Keratinocyte (primary cell): ENCODE results near the gene FAM43B. TPM values are rescaled to one million over a fixed set of nuclear protein-coding genes. Genes with fewer than 3 reads are reported as not detected.

Experiments
- DNase-seq: peaks from one replicate; pipeline ENCODE4 v3.0.0-alpha.2; 2011; ENCODE audit warnings: low read depth, missing footprints, low spot score
- FAIRE-seq: peaks from 2 replicates; lab custom pipeline; 2011; peaks lifted over from hg19 to GRCh38; lab: Jason Lieb, UNC
- H2AFZ ChIP-seq: 2 replicates; pipeline ENCODE4 v1.6.0; 2012; ENCODE audit warnings: low read length, control low read depth, inconsistent platforms; ENCODE audit not compliant: control insufficient read depth
- H3K27ac ChIP-seq: 2 replicates; pipeline ENCODE4 v1.5.1; 2011; ENCODE audit warnings: low read length; ENCODE audit not compliant: control insufficient read depth, insufficient read depth
- H3K27me3 ChIP-seq: 3 replicates; pipeline ENCODE4 v1.6.0; 2011; ENCODE audit warnings: low read length; ENCODE audit not compliant: control insufficient read depth, insufficient read depth; ENCODE audit errors: extremely low read depth
- H3K36me3 ChIP-seq, 2 experiments: 2 replicates in 1 of 2; 3 replicates in 1 of 2; pipeline ENCODE4 v1.5.1; 2011; ENCODE audit warnings: low read length in 2 of 2, mild to moderate bottlenecking in 1 of 2; ENCODE audit not compliant: control insufficient read depth in 2 of 2, insufficient read depth in 2 of 2; ENCODE audit errors: extremely low read depth in 1 of 2
- H3K4me1 ChIP-seq: 3 replicates; pipeline ENCODE4 v1.5.1; 2011; ENCODE audit warnings: low read length; ENCODE audit not compliant: control insufficient read depth, insufficient read depth; ENCODE audit errors: extremely low read depth
- H3K4me2 ChIP-seq: 3 replicates; pipeline ENCODE4 v1.6.0; 2011; ENCODE audit warnings: low read depth, low read length; ENCODE audit not compliant: control insufficient read depth, insufficient read depth; ENCODE audit errors: extremely low read depth
- H3K4me3 ChIP-seq, 3 experiments: fragments of 200-600 bp in 1 of 3; sonication (generic) in 1 of 3; 2 replicates in 2 of 3; 3 replicates in 1 of 3; pipeline ENCODE4 v1.5.1; 2011 to 2016; ENCODE audit warnings: low read length in 3 of 3, mild to moderate bottlenecking in 3 of 3, control low read depth in 2 of 3, inconsistent platforms in 1 of 3, low read depth in 1 of 3, mixed read lengths in 1 of 3, mixed run types in 1 of 3, moderate library complexity in 1 of 3; ENCODE audit not compliant: control insufficient read depth in 2 of 3, insufficient read depth in 2 of 3; ENCODE audit errors: extremely low read depth in 1 of 3
- H3K79me2 ChIP-seq: 2 replicates; pipeline ENCODE4 v1.6.0; 2012; ENCODE audit warnings: low read length; ENCODE audit not compliant: control insufficient read depth, insufficient read depth
- H3K9ac ChIP-seq: 3 replicates; pipeline ENCODE4 v1.6.0; 2011; ENCODE audit warnings: low read length; ENCODE audit not compliant: control insufficient read depth, insufficient read depth; ENCODE audit errors: extremely low read depth
- H3K9me1 ChIP-seq: 3 replicates; pipeline ENCODE4 v1.6.0; 2011; ENCODE audit warnings: low read length; ENCODE audit not compliant: control insufficient read depth, insufficient read depth; ENCODE audit errors: extremely low read depth
- H3K9me3 ChIP-seq: 2 replicates; pipeline ENCODE4 v1.5.1; 2012; ENCODE audit warnings: low read depth, low read length; ENCODE audit not compliant: control insufficient read depth
- H4K20me1 ChIP-seq: 3 replicates; pipeline ENCODE4 v1.6.0; 2011; ENCODE audit warnings: low read length; ENCODE audit not compliant: control insufficient read depth, insufficient read depth; ENCODE audit errors: extremely low read depth
- EZH2 ChIP-seq: IDR thresholded peaks from one replicate; pipeline ENCODE4 v1.6.1; 2012; ENCODE audit warnings: inconsistent platforms, mild to moderate bottlenecking, low read length, moderate library complexity
- dilution Hi-C: fragments of 300-500 bp; cut with MboI; formaldehyde crosslinking; loops from one replicate; pipeline ENCODE4 v1.7.0; 2020; ENCODE audit warnings: low sequenced_read_pairs; ENCODE audit not compliant: extremely low pct_ligation_motif_present
- polyA plus RNA-seq, 5 experiments: library from polyadenylated mRNA; depleted of rRNA in 3 of 5; stranded (reverse) in 3 of 5; stranded (forward) in 1 of 5; unstranded in 1 of 5; fragments of >200 nt; gene quantifications; 1 replicate in 1 of 5; 2 replicates in 3 of 5; 3 replicates in 1 of 5; pipeline versions ENCODE4 v1.2.1 to v1.2.3, GENCODE V29; 2011 to 2012; ENCODE audit warnings: missing spikeins in 2 of 5, low read depth in 1 of 5, low replicate concordance in 1 of 5
- TF ChIP-seq, protein P1 (sequence below), 3 experiments: IDR thresholded peaks in 1 of 3; conservative IDR thresholded peaks in 1 of 3; optimal IDR thresholded peaks in 1 of 3; 2 replicates in 2 of 3; 3 replicates in 1 of 3; pipeline versions ENCODE3 to v1.5.1; 2011; ENCODE audit warnings: low read length in 3 of 3, mild to moderate bottlenecking in 3 of 3, moderate library complexity in 2 of 3, control low read depth in 1 of 3, inconsistent platforms in 1 of 3; ENCODE audit not compliant: insufficient read depth in 2 of 3; ENCODE audit errors: extremely low read depth in 1 of 3

The FAM43B gene
- polyA plus RNA-seq, 1 donor (not counting 4 experiments of a cell fraction or from before 2014, with no cell fraction given), result not detected

DNA sequence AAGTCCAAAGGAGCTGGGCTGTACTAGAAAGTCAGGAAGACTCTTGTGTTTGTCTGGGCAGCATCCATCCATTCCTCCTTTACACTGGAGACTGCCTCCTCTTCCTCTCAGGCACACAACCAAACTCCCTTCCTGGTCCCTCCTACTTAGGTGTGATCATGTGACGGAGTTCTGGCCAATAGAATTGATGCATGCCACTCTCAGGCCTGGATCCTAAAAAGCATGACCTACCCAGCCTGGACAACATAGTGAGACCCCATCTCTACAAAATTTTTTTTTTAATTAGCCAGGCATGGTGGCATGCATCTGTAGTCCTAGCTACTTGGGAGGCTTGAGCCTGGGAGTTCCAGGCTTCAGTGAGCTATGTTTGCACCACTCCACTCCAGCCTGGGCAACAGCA, 8.6 kb downstream of the FAM43B start:
- Histone ChIP-seq H3K79me2 (no peaks in the 10 kb centered on the region), H2AFZ (no peak overlapping the region), H3K27me3 (peaks cover 3% of the 10 kb centered on the region), H3K4me3 (no peak overlapping the region), H3K9ac (no peak overlapping the region), H3K9me3 (no peaks in the 10 kb centered on the region), H3K9me1 (no peaks in the 10 kb centered on the region), H4K20me1 (no peaks in the 10 kb centered on the region), H3K4me2 (no peak overlapping the region), H3K27ac (no peak overlapping the region), H3K4me1 (no peaks in the 10 kb centered on the region), H3K36me3 (no peaks in the 10 kb centered on the region)
- dilution Hi-C loops, result no loop called here
- no peak for DNase-seq
- TF ChIP-seq, protein P1, sequence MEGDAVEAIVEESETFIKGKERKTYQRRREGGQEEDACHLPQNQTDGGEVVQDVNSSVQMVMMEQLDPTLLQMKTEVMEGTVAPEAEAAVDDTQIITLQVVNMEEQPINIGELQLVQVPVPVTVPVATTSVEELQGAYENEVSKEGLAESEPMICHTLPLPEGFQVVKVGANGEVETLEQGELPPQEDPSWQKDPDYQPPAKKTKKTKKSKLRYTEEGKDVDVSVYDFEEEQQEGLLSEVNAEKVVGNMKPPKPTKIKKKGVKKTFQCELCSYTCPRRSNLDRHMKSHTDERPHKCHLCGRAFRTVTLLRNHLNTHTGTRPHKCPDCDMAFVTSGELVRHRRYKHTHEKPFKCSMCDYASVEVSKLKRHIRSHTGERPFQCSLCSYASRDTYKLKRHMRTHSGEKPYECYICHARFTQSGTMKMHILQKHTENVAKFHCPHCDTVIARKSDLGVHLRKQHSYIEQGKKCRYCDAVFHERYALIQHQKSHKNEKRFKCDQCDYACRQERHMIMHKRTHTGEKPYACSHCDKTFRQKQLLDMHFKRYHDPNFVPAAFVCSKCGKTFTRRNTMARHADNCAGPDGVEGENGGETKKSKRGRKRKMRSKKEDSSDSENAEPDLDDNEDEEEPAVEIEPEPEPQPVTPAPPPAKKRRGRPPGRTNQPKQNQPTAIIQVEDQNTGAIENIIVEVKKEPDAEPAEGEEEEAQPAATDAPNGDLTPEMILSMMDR (optimal IDR thresholded peaks at IDR 0.05 in 1 of 3, IDR thresholded peaks at IDR 0.05 in 1 of 3, conservative IDR thresholded peaks at IDR 0.05 in 1 of 3; ENCODE audit: extremely low read depth in 1 of 3, insufficient read depth in 2 of 3, low read length in 3 of 3), result no peak
- no peak for TF ChIP-seq EZH2
- FAIRE-seq, result no peak

DNA sequence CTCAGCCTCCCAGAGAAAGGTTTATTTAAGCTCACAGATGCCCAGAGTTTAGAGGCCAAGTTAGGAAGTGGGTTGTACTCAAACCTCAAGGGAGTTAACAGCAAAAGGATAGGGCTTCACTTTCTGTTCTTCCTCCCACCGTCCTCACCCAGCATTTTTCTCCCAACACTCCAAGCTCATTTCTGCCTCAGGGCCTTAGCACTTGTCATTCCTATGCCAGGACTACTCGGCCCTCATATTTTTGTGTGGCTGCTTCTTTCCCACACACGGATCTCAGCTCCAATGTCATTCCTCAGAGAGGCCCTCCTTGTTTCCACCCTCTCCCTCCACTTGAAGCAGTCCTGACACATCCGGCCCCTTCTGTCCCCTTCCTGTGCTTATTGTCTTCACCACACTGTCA, 12.9 kb downstream of the FAM43B start:
- H3K4me1 ChIP-seq, result no peaks in the 10 kb centered on the region
- no peaks in the 10 kb centered on the region for H3K36me3 ChIP-seq
- FAIRE-seq (no peak), DNase-seq (no peak)
- TF ChIP-seq EZH2, result no peak
- TF ChIP-seq, protein P1 (optimal IDR thresholded peaks at IDR 0.05 in 1 of 3, IDR thresholded peaks at IDR 0.05 in 1 of 3, conservative IDR thresholded peaks at IDR 0.05 in 1 of 3; ENCODE audit: extremely low read depth in 1 of 3, insufficient read depth in 2 of 3, low read length in 3 of 3), result no peak
- no peaks in the 10 kb centered on the region for H3K9me1 ChIP-seq
- H4K20me1 ChIP-seq, result no peaks in the 10 kb centered on the region
- dilution Hi-C loops, result no loop called here
- no peak overlapping the region for H3K4me2 ChIP-seq
- peaks cover 10% of the 10 kb centered on the region for H3K27me3 ChIP-seq
- H3K4me3 ChIP-seq, result no peak overlapping the region
- no peak overlapping the region for H2AFZ ChIP-seq
- no peak overlapping the region for H3K9ac ChIP-seq
- H3K27ac ChIP-seq, result no peak overlapping the region
- no peaks in the 10 kb centered on the region for H3K9me3 ChIP-seq
- no peaks in the 10 kb centered on the region for H3K79me2 ChIP-seq
